ENCODE data around the gene PCSK1. TPM values are rescaled to one million over a fixed set of nuclear protein-coding genes. Genes with fewer than 3 reads are reported as not detected.

Gene PCSK1
- total and polyA plus RNA-seq, 9 donors: 0.08 to 2.3 (median 0.35) TPM

DNA sequence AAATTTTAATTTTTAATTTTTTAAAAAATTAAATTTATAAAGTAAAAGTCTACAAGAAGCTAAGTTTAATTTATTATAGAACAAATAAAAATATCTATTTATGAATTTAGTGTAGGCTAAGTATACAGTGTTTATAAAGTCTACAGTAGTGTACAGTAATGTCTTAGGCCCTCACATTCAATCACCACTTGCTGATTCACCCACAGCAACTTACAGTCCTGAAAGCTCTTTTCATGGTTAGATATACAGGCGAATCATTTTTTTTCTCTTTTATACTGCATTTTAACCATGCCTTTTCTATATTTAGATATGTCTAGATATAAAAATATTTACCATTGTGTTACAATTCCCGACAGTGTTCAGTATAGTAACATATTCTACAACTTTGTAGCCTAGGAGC lies 55.9 kb downstream of the PCSK1 start:
- WGBS, 3 donors: 47 to 49% (median 48%) methylated on average over 2 of the region's 2 CpGs
- intact Hi-C loops (cut with DNase I): no loop called here
- Histone ChIP-seq H3K4me1 (ENCODE audit: insufficient read depth) (no peaks in the 10 kb centered on the region), H3K9me3 (no peaks in the 10 kb centered on the region), H3K36me3 (no peaks in the 10 kb centered on the region), H3K4me3 (no peak overlapping the region), H3K27me3 (no peaks in the 10 kb centered on the region), H3K27ac (no peak overlapping the region)
- DNase-seq: no peak
- TF ChIP-seq EP300 (IDR thresholded peaks at IDR 0.05): no peak
- no peak for TF ChIP-seq POLR2A (IDR thresholded peaks at IDR 0.05)
- TF ChIP-seq, protein P1, sequence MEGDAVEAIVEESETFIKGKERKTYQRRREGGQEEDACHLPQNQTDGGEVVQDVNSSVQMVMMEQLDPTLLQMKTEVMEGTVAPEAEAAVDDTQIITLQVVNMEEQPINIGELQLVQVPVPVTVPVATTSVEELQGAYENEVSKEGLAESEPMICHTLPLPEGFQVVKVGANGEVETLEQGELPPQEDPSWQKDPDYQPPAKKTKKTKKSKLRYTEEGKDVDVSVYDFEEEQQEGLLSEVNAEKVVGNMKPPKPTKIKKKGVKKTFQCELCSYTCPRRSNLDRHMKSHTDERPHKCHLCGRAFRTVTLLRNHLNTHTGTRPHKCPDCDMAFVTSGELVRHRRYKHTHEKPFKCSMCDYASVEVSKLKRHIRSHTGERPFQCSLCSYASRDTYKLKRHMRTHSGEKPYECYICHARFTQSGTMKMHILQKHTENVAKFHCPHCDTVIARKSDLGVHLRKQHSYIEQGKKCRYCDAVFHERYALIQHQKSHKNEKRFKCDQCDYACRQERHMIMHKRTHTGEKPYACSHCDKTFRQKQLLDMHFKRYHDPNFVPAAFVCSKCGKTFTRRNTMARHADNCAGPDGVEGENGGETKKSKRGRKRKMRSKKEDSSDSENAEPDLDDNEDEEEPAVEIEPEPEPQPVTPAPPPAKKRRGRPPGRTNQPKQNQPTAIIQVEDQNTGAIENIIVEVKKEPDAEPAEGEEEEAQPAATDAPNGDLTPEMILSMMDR (IDR thresholded peaks at IDR 0.05): no peak

DNA sequence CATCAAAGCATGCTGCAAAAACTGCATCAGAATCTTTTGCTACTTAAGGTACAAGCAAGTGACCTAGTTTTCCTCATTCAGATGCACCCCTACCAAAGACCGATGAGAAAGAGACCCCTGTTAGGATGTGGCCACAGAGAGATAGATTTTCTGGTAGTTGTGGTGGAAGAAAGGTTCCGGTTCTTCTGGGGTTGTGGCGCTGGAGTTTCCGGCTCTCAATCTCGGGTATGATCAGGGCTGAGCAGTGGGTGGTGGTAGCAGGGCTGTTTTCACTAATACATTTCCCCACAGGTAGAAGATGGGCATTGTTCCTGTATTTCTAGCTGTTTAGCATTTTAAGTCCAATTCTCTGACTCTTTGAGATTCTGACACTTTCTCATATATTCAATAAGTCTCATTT lies 58.4 kb downstream of the PCSK1 start:
- 88 to 89% (median 89%) methylated on average over 5 of the region's 5 CpGs for WGBS, 3 donors
- no peaks in the 10 kb centered on the region for H3K4me1 ChIP-seq (ENCODE audit: insufficient read depth)
- H3K9me3 ChIP-seq: no peaks in the 10 kb centered on the region
- H3K36me3 ChIP-seq: no peaks in the 10 kb centered on the region
- no peak overlapping the region for H3K4me3 ChIP-seq
- H3K27me3 ChIP-seq: no peaks in the 10 kb centered on the region
- DNase-seq: no peak
- intact Hi-C loops (cut with DNase I): no loop called here
- TF ChIP-seq, protein P1 (IDR thresholded peaks at IDR 0.05): no peak
- no peak for TF ChIP-seq POLR2A (IDR thresholded peaks at IDR 0.05)
- no peak for TF ChIP-seq EP300 (IDR thresholded peaks at IDR 0.05)
- H3K27ac ChIP-seq: no peak overlapping the region

DNA sequence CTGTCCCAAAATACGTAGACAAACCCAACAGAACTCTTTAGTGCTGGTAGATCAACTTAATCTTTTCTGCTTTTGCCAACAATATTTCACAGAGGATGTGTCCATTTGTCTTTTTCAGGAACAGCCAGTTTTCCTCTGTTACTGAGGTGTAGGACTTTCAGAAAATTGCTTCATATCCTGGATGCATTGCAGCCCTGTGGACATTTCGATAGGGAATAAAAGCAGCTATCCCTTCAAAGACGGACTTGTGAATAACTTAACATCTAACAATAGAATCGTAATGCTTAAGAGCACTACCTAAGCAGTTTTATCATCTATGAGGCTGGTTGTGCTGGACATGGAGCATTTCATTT lies 59.7 kb downstream of the PCSK1 start:
- Histone ChIP-seq H3K9me3 (no peaks in the 10 kb centered on the region), H3K27me3 (no peaks in the 10 kb centered on the region), H3K4me1 (ENCODE audit: insufficient read depth) (no peaks in the 10 kb centered on the region), H3K27ac (no peak overlapping the region), H3K36me3 (no peaks in the 10 kb centered on the region), H3K4me3 (no peak overlapping the region)
- 87 to 89% (median 88%) methylated on average over 4 of the region's 4 CpGs for WGBS, 3 donors
- no peak for DNase-seq
- TF ChIP-seq, protein P1 (IDR thresholded peaks at IDR 0.05): no peak
- no peak for TF ChIP-seq EP300 (IDR thresholded peaks at IDR 0.05)
- no peak for TF ChIP-seq POLR2A (IDR thresholded peaks at IDR 0.05)
- intact Hi-C loops (cut with DNase I): no loop called here

DNA sequence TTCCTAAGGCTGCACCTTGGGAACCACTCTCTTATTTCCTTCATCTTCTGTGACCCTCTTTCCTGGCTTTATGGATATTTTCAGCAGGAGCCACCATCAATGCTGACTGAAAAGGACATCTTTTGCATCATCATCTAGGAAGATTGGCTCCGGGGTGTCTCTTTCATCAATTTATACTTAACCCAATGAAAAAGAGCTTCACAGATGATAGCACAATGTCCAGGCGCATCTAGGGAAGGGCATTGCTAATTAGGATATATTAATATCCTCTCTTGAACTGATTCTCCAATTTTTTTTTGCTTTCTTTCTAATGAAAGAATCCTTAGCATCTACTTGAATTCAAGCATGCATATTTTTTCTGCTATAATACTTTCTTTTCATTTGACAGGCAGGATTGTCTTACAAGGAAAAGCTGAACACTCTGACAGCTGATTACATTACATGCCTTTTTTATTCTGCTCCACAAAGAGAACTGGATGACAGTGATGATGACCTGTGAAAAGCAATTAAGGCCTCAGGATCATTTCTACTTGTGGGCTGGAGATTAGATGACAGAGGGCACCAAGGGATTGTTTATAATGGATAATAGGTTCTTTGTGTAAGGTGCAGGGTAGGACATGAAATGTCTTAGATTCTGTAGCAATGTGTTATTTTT lies 60.2 kb downstream of the PCSK1 start:
- intact Hi-C loops (cut with DNase I): no loop called here
- Histone ChIP-seq H3K27me3 (no peaks in the 10 kb centered on the region), H3K4me3 (no peak overlapping the region), H3K36me3 (no peaks in the 10 kb centered on the region), H3K9me3 (no peaks in the 10 kb centered on the region), H3K27ac (no peak overlapping the region), H3K4me1 (ENCODE audit: insufficient read depth) (no peaks in the 10 kb centered on the region)
- DNase-seq: no peak
- 71 to 93% (median 91%) methylated on average over 2 of the region's 2 CpGs for WGBS, 3 donors
- TF ChIP-seq, protein P1 (IDR thresholded peaks at IDR 0.05): no peak
- TF ChIP-seq EP300 (IDR thresholded peaks at IDR 0.05) (no peak), POLR2A (IDR thresholded peaks at IDR 0.05) (no peak)

Data from ovary (tissue), 9 donors.